ENCODE data around the gene KCNJ14. TPM values are rescaled to one million over a fixed set of nuclear protein-coding genes. Genes with fewer than 3 reads are reported as not detected.

The KCNJ14 gene
- total RNA-seq, 1 donor from 2014 or later = 1.2 TPM

DNA sequence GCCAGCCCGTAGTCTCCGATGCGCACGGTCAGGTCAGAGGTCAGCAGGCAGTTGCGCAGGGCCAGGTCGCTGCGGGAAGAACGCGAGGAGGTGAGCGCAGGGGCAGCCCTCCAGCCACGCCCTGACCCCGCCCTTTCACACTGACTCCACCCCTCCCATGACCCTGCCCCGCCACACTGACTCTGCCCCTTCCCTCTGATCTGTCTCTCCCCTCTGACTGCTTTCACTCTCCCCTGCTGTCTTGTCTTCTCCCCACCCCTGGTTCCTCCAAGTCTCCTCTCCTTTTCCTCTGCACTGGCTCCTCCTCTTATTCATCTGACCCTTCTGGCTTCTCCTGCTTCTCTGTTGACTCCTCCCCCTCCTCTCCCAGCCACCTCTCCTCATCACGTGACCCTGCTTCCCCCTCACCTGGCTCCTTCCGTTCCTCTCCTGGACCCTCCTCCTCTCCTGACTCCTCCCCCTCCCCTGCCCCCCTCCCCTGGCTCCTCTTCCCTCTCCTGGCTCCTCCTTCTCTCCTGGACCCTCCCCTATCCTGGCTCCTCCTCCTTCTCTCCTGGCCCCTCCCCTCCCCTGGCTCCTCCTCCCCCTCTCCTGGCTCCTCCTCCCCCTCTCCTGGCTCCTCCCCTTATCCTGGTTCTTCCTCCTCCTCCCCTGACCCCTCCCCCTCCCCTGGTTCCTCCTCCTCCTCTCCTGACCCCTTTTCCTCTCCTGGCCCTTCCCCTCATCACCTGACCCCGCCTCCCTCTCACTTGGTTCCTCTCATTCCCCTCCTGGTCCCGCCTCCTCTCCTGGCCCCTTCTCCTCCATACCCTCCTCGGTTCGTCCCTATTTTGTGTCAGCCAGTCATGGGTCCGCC, 46.3 kb downstream of the KCNJ14 start:
- DNase-seq (ENCODE audit: extremely low read depth, low read depth, low spot score) = no peak

GRCh38 chr19:48502350-48503018, 47.1 kb downstream of the KCNJ14 start:
- no peak for DNase-seq (ENCODE audit: extremely low read depth, low read depth, low spot score)

- no peak for DNase-seq (ENCODE audit: extremely low read depth, low read depth, low spot score)
These were observed 50.9 kb downstream of the KCNJ14 start for GRCh38 chr19:48506138-48506733.

DNA sequence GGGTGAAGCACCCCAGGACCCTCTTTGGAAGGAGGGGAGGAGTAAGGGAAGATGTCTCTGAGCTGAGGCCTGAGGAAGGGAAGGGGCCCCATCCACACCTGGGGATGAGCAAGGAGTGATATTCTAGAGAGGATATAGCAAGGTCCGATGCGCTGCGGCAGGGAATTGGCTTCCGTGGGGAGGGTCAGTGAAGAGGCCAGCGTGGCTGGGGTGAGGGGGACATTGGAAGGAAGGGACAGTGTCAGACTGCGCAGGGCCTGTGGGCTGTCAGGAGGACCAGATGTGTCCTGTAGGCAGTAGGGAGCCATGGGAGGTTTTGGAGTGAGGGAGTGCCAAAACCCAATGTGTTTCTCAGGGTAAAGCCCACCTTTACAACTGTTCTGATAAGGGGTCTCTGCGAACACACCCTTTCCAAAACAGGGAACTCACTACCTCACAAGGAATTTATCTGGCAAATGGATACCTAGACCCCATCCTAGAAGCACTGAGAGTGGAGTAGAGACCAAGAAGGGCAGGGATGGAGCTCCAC, 52.6 kb downstream of the KCNJ14 start:
- no peak for DNase-seq (ENCODE audit: extremely low read depth, low read depth, low spot score)

GRCh38 chr19:48508729-48509411, 53.5 kb downstream of the KCNJ14 start:
- DNase-seq (ENCODE audit: extremely low read depth, low read depth, low spot score) = no peak

- no peak for DNase-seq (ENCODE audit: extremely low read depth, low read depth, low spot score)
These were observed 54.3 kb downstream of the KCNJ14 start for GRCh38 chr19:48509467-48510194.

- no peak for DNase-seq (ENCODE audit: extremely low read depth, low read depth, low spot score)
These were observed 55.3 kb downstream of the KCNJ14 start for GRCh38 chr19:48510421-48511268.

- no peak for DNase-seq (ENCODE audit: extremely low read depth, low read depth, low spot score)
These were observed 56.0 kb downstream of the KCNJ14 start for GRCh38 chr19:48511321-48511731.

DNA sequence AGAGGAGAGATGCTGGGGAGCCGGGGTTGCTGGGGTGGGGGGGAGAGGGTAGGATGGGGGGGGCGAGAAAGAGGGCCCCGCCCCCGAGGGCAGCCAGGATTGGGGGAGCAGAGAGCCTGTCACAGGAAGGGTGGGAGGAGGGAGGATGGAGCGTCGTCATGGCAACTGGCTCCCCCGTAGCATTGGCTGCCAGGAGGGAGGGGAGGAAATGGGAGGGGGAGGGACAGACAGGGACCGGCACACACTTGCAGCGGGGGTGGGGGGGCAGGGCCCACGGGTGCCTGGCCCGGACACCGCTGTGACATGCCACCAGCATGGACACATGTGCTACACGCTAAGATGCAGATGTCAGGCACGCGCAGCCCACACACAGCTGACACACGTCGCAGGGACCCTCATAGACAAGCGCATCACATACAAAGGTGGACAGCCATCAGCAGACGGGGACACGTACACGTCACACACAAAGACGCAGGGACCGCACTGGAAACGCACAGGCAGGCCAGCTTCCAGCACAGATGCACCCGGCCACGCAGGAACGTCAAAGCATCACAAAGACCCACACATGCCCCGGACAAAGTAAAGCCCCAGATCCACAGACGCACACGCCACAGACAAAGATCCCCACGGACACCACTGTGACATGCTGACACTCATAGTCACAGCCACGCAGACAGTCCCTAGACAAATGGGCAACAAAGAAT, 56.6 kb downstream of the KCNJ14 start, which contains the start of gene LMTK3:
Gene LMTK3, minus strand, starts transcription at position 36 of the 704 bp plus-strand sequence. CDS start 259 bp downstream, outside the sequence.
- no peak for DNase-seq (ENCODE audit: extremely low read depth, low read depth, low spot score)

- no peak for DNase-seq (ENCODE audit: extremely low read depth, low read depth, low spot score)
These were observed 57.3 kb downstream of the KCNJ14 start for GRCh38 chr19:48512504-48513288.

DNA sequence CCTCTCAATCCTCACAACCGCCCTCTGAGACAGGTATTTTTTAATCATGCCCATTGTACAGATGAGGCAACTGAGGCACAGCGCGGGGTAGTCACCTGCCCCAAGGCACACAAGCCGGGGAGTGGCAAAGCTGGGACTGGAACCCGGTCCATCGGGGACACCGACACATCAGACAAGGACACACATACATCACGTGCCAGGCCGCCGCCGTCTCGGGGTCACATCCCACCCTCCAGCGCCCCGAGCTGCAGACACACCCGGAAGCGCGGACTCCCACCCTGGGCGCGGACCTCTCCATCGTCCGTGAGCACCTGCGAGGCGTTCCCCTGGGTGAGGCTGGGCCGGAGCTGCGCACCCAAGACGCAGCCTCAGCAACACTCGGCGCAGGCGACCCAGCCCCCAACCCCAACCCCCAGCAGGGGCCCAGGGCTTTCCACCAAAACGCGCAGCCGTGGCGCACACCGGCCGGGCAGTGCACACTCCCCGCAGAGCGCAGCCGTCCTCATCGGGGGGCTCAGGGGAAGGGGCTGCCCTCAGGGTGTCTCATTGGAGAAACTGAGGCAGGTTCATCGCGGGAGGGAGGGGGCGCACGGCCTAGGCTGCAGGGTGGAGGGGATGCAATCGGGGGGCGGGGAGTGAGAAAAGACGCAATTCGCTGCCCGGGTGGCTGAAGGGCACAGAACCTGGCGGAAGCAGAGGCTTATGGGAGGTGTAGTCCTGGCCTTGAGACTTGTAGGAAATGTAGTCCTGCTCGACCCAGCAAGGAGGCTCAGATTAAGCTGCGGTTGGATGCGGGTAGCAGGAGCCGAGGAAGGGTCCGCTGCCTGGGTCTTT, 58.1 kb downstream of the KCNJ14 start:
- DNase-seq (ENCODE audit: extremely low read depth, low read depth, low spot score) = no peak

DNA sequence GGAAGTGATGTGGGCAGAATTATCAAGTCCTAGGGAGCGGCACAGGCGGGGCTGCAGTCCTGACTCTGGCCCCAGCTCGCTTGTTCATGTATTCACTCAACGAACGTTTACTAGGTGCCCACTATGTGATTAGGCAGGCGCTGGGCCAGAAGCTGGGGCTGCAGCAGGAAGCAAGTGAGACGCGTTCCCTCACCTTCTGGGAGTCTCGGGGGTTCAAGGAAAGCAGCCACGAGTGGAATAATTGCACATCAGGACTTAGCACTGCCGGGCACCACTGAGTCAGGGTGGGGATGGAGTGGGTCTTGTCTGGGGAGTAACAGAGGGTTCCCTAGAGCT, 58.7 kb downstream of the KCNJ14 start:
- DNase-seq (ENCODE audit: extremely low read depth, low read depth, low spot score) = no peak

DNA sequence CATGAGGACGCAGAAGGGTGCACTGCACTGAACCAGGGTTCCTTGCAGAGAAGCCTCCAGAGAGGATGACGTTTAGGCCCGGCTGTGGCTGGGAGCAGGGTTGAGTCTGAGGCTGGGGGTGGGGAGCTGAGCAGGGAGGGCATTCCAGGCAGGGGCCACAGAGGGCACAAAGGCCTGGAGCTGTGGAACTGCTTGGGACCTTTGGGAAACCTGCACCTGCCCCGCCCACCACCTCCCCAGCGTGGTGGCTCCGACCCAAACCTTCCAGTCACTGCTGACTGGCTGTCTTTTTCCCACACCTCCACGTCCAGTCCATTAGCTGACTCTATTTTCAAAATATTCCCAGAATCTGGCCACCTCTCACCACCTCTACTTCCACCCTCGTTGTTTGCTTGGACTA, 61.2 kb downstream of the KCNJ14 start:
- no peak for DNase-seq (ENCODE audit: extremely low read depth, low read depth, low spot score)

Data from glomerular endothelial cell (primary cell).